Activated B cell treated with CpG ODN at 0.5 μM for 24 hours (primary cell): ENCODE results near the gene SOCS2. TPM values are rescaled to one million over a fixed set of nuclear protein-coding genes. Genes with fewer than 3 reads are reported as not detected.

ENCODE experiments used
- ATAC-seq: fragments of 200-7000 bp; cut with Tn5 transposase; one replicate; pipeline ENCODE4 v1.10.0; 2021; ENCODE audit warnings: low read depth, mild to moderate bottlenecking, moderate library complexity
- CTCF ChIA-PET: fragments of 350-600 bp; sonication (Branson Sonifier 250); formaldehyde crosslinking; loops from one replicate; lab custom pipeline; 2021; ENCODE audit warnings: antibody characterized with exemption; lab: Charles Lee
- POLR2A ChIA-PET: fragments of 350-600 bp; sonication (Branson Sonifier 250); formaldehyde crosslinking; loops from one replicate; lab custom pipeline; 2021; ENCODE audit warnings: antibody characterized with exemption; lab: Charles Lee
- DNase-seq: peaks from one replicate; pipeline ENCODE4 v3.0.0; 2022
- H3K27ac Mint-ChIP-seq: one replicate; pipeline ENCODE4 v1.8.0; 2020; ENCODE audit warnings: mixed read lengths
- H3K27me3 Mint-ChIP-seq: one replicate; pipeline ENCODE4 v1.8.0; 2021; ENCODE audit warnings: mixed read lengths
- H3K36me3 Mint-ChIP-seq: one replicate; pipeline ENCODE4 v1.8.0; 2021; ENCODE audit warnings: low read depth, mixed read lengths
- H3K4me1 Mint-ChIP-seq: one replicate; pipeline ENCODE4 v1.8.0; 2021; ENCODE audit warnings: mixed read lengths
- H3K4me3 Mint-ChIP-seq: one replicate; pipeline ENCODE4 v1.8.0; 2020; ENCODE audit warnings: mild to moderate bottlenecking, mixed read lengths
- H3K9me3 Mint-ChIP-seq: one replicate; pipeline ENCODE4 v1.8.0; 2020; ENCODE audit warnings: mixed read lengths
- CTCF ChIP-seq: fragments of 200-600 bp; IDR thresholded peaks from one replicate; pipeline ENCODE4 v1.8.0; 2022; ENCODE audit warnings: antibody characterized with exemption, mild to moderate bottlenecking
- intact Hi-C: fragments of 100-400 bp; cut with micrococcal nuclease; formaldehyde crosslinking; loops from one replicate; pipeline ENCODE4 v1.15.1; 2024
- total RNA-seq: library from RNA; stranded (reverse); gene quantifications from 2 replicates; pipeline ENCODE4 v1.2.3, GENCODE V29; 2022

The SOCS2 gene
- 2.3 and 2.8 TPM in 2 replicates for total RNA-seq

DNA sequence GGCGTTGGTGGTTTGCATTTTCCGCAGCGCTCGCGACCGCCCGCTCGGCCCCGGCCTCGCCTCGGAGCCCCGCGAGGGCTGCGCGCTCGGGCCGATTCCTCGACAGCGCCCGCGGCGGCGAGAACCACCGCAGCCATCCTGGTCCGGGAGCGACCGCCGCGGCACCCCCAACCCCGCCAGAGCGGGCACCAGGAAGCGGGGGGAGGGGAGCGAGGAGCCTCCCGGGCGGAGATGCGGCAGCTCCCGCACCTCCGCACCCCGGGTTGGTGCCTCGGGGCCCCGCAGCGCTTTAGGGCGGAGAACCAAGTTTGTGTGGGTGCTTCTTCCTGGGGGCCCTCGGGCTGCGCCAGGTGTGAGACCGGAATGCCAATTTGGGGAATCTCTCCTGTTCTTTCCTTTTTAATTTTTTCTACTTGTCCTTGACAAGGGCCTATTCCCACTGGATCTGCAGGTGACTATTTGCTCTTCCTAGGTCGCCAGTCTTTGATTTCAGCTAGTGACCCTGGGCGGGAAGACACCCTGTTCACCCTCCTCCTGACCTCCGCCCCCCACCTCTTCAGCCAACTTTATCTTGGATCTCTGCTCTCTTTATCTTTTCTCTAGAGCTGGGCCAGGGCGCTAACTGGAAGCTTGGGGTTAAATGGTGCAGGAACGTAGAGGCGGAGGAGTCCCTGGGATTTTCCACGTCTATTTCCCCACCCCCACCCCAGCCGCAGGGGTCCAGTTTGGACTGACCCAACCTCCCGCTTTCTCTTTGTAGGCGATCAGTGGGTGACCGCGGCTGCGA is at the start of gene SOCS2:
TSS of gene SOCS2 (plus strand) at position 751 of the 787 bp plus-strand sequence. CDS start 223 bp downstream, outside the sequence.
- ChIA-PET POLR2A (interaction anchor here (0.8 to 1.4 kb wide), 3 partner anchors 105 to 170 kb away, joined by 3 to 7 read pairs (median 3); partner anchors contain the start of gene CRADD), CTCF (interaction anchor here (4.1 kb wide), 1 partner anchor 530 kb away, joined by 33 read pairs; no protein-coding TSS in a partner anchor)
- Mint-ChIP-seq H3K4me1 (peaks cover 17% of the 10 kb centered on the region), H3K9me3 (no peaks in the 10 kb centered on the region), H3K4me3 (peak within 1 kb of the TSS; percentile 84), H3K27ac (peak within 1 kb of the TSS; percentile 24), H3K27me3 (peaks cover 37% of the 10 kb centered on the region), H3K36me3 (no peaks in the 10 kb centered on the region)
- TF ChIP-seq CTCF = no peak
- intact Hi-C loops = loop anchor here (2.0 to 10.0 kb wide), 6 partner anchors 53 to 1210 kb away; partner anchors contain the start of gene NUDT4
- peak; percentile 13 for ATAC-seq
- peak; percentile 37 for DNase-seq

GRCh38 chr12:93524386-93525133 is 47.9 kb upstream of the SOCS2 start:
- DNase-seq (no peak), ATAC-seq (no peak)
- Mint-ChIP-seq H3K4me3 (no peak overlapping the region), H3K36me3 (no peaks in the 10 kb centered on the region), H3K4me1 (no peaks in the 10 kb centered on the region), H3K9me3 (no peaks in the 10 kb centered on the region), H3K27me3 (peaks cover 21% of the 10 kb centered on the region), H3K27ac (no peak overlapping the region)
- TF ChIP-seq CTCF = no peak
- ChIA-PET CTCF (no interaction called here), POLR2A (no interaction called here)
- intact Hi-C loops = no loop called here

GRCh38 chr12:93526786-93527428 is 45.6 kb upstream of the SOCS2 start:
- Mint-ChIP-seq H3K4me1 (peaks cover 2% of the 10 kb centered on the region), H3K27me3 (peaks cover 18% of the 10 kb centered on the region), H3K36me3 (no peaks in the 10 kb centered on the region), H3K27ac (no peak overlapping the region), H3K9me3 (no peaks in the 10 kb centered on the region), H3K4me3 (no peak overlapping the region)
- DNase-seq (no peak), ATAC-seq (no peak)
- intact Hi-C loops = no loop called here
- TF ChIP-seq CTCF = no peak
- POLR2A ChIA-PET = no interaction called here
- CTCF ChIA-PET = interaction anchor here (1.5 kb wide), 1 partner anchor 42 kb away, joined by 3 read pairs; no protein-coding TSS in a partner anchor

DNA sequence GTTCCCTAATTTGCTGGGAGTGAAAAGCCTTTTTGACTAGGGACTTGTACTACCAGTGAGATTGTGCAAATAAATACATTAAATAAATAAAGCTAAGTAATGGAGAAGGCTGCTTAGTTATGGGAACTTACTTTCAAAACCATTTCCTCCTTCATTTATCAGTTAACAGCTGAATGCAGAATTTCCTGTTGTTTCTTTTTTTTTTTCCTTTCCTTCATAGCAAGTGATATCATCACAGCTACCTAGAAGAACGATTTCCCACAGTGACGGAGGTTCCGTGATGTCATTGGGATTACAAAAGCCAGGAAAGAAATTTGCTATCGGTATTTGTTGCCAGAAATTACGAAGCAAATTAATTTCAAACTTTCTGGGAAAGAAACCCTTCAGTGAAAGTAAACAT is 42.1 kb upstream of the SOCS2 start:
- no peak overlapping the region for H3K27ac Mint-ChIP-seq
- no peak for DNase-seq

More for the DNA sequence above, 42.1 kb upstream of the SOCS2 start:
- Mint-ChIP-seq H3K27me3 (peaks cover 6% of the 10 kb centered on the region), H3K9me3 (peaks cover 2% of the 10 kb centered on the region), H3K4me1 (peaks cover 3% of the 10 kb centered on the region), H3K36me3 (no peaks in the 10 kb centered on the region), H3K4me3 (no peak overlapping the region)
- intact Hi-C loops = no loop called here
- POLR2A ChIA-PET = no interaction called here
- ATAC-seq = no peak
- CTCF ChIA-PET = no interaction called here
- no peak for TF ChIP-seq CTCF
